Stimulated activated naive CD8-positive, alpha-beta T cell treated with anti-CD3 and anti-CD28 coated beads, Interleukin-15, Interleukin-2, amounts not matched to agents 100 ng/mL and 50 ng/mL, for 24 hours (primary cell): ENCODE data around the gene TIGAR.

ENCODE experiments used
- H3K27ac Mint-ChIP-seq: one replicate; pipeline ENCODE4 v1.8.0; 2021; ENCODE audit warnings: mild to moderate bottlenecking, mixed read lengths
- H3K27me3 Mint-ChIP-seq: one replicate; pipeline ENCODE4 v1.8.0; 2021; ENCODE audit warnings: mixed read lengths
- H3K36me3 Mint-ChIP-seq: one replicate; pipeline ENCODE4 v1.8.0; 2021; ENCODE audit warnings: low read depth, mixed read lengths
- H3K4me1 Mint-ChIP-seq: one replicate; pipeline ENCODE4 v1.8.0; 2021; ENCODE audit warnings: low read depth, mixed read lengths
- H3K4me3 Mint-ChIP-seq: one replicate; pipeline ENCODE4 v1.8.0; 2021; ENCODE audit warnings: mild to moderate bottlenecking, mixed read lengths
- H3K9me3 Mint-ChIP-seq: one replicate; pipeline ENCODE4 v1.8.0; 2021; ENCODE audit warnings: mixed read lengths

TIGAR gene

DNA sequence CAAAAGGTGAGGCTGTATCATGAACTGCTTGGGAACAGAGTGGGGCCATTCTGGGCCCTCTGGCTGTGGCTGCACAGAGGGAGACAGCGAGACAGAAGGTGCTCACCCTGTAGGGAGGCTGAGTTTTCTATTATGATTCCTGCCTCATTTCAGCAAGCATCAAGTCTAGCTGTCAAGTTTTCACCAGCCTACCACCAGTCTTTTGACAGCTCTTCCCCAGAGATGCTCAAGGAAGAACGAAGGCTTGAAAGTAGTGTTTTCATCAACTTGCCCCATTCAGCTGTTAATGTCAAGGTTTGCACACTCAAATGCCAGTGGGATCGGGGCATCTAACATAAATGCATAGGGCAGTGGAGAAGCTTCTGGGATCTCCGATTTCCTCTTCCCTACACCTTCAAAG is 48.5 kb downstream of the TIGAR start:
- H3K4me1 Mint-ChIP-seq = no peaks in the 10 kb centered on the region
- H3K9me3 Mint-ChIP-seq = no peaks in the 10 kb centered on the region
- no peaks in the 10 kb centered on the region for H3K36me3 Mint-ChIP-seq
- peaks cover 24% of the 10 kb centered on the region for H3K27me3 Mint-ChIP-seq
- no peak overlapping the region for H3K27ac Mint-ChIP-seq
- no peak overlapping the region for H3K4me3 Mint-ChIP-seq

DNA sequence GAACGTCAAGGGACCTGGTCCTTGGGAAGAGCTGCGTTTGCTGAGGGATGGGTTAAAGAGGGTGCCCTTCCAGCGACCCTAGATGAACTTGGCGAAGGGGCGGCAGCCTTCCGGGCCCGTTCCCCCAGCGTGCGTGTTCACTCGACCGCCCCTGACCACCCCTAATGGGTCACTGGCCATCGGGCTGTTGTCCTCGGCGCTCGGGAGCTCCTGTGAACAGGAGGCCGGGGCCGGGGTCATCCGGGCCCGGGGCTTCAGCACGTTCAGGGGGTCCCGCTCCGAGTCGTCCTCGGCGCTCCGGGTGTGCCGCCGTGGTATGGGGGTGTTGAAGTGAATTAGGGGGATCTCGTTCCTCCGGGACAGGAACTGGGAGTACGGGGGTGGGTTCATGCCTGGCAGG is 49.3 kb downstream of the TIGAR start:
- H3K4me3 Mint-ChIP-seq = no peak overlapping the region
- no peak overlapping the region for H3K27ac Mint-ChIP-seq
- H3K36me3 Mint-ChIP-seq = no peaks in the 10 kb centered on the region
- H3K27me3 Mint-ChIP-seq = peaks cover 18% of the 10 kb centered on the region
- no peaks in the 10 kb centered on the region for H3K9me3 Mint-ChIP-seq
- H3K4me1 Mint-ChIP-seq = no peaks in the 10 kb centered on the region

DNA sequence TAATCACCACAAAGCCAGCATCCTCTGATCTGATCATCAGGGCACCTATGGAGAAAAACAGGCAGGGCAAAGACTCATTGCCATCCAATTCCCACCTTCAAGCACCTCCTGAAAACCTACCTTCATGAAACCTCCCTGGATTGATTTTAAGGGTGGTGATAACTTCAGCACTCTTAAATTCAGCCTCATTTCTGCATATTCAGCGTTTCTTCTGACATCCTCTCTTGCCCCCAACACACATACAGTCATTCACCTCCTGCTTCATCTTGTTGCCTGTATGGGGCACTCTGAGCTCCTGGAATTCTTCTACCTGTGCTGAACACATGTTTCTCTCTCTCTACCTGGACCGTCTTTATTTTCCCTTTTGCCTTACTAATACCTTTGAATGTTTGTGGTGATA is 51.6 kb downstream of the TIGAR start:
- Mint-ChIP-seq H3K4me3 (no peak overlapping the region), H3K9me3 (no peaks in the 10 kb centered on the region), H3K27ac (no peak overlapping the region), H3K4me1 (no peaks in the 10 kb centered on the region), H3K27me3 (peaks cover 6% of the 10 kb centered on the region), H3K36me3 (no peaks in the 10 kb centered on the region)

DNA sequence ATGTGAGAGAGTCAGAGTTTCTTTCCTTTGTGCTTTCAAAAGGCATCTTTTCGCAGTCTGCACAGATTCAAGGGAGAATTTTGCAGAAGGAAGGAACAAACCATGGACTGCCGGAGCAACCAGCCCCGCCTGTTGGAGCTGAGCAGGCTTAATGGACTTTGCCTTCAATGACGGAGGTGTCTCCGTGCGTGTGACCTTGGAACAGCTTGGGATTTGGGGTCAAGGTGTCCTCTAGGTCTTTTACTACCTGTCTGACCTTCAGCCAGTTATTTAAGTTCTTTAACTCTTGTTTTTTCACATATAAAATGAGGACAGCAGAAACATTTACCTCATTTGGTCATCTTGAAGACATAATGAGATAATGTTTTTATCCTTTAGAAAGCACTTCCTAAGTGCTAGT is 54.4 kb downstream of the TIGAR start:
- H3K4me3 Mint-ChIP-seq = no peak overlapping the region
- H3K4me1 Mint-ChIP-seq = no peaks in the 10 kb centered on the region
- no peaks in the 10 kb centered on the region for H3K9me3 Mint-ChIP-seq
- H3K36me3 Mint-ChIP-seq = no peaks in the 10 kb centered on the region
- H3K27ac Mint-ChIP-seq = no peak overlapping the region
- peaks cover 12% of the 10 kb centered on the region for H3K27me3 Mint-ChIP-seq

DNA sequence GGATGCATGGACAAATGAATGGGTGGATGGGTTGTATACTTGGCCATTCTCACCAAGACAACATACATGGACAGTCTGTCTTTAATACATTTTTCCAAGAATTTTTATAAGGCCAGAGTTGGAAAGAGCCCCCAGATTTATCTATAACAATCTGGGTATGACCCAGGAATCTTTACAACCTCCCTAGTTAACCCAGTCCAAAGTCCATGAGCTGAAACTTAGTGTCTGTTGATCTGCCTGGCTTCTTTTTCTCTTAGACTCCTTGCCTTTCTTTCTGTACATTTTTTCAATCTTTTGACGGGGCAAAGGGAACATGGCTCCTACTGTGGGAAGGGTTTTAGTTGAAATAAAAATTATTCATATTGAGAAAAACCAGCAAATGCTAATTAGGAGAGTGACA is 57.8 kb downstream of the TIGAR start:
- Mint-ChIP-seq H3K27ac (no peak overlapping the region), H3K9me3 (no peaks in the 10 kb centered on the region), H3K4me3 (no peak overlapping the region), H3K36me3 (no peaks in the 10 kb centered on the region), H3K4me1 (no peaks in the 10 kb centered on the region), H3K27me3 (peaks cover 6% of the 10 kb centered on the region)

DNA sequence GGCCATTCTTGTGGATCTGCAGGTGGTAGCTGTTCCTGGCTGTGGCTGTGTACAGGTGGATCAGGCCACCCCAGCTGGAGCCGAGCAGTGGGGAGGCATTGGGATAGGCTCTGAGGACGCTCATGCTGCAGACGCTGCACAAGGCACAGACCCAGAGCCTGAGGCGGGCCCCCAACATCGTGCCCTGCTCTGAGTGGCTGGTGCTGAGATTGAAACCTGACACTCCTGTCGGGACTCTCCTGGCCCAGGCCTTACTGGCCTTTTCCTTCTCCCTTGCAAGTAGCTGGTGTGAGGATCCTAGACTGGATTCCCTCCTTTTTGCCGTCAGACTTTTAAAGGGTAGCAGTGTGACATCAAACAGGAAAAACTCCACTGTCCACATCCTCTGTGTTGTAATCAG is 58.4 kb downstream of the TIGAR start, which contains the start of gene FGF23:
TSS of gene FGF23 (minus strand) at position 308 of the 400 bp plus-strand sequence. CDS start at position 178, 130 bp downstream.
- Mint-ChIP-seq H3K36me3 (no peaks in the 10 kb centered on the region), H3K4me1 (no peaks in the 10 kb centered on the region), H3K27ac (no peak within 1 kb of the TSS), H3K9me3 (no peaks in the 10 kb centered on the region), H3K27me3 (peaks cover 6% of the 10 kb centered on the region), H3K4me3 (no peak within 1 kb of the TSS)

DNA sequence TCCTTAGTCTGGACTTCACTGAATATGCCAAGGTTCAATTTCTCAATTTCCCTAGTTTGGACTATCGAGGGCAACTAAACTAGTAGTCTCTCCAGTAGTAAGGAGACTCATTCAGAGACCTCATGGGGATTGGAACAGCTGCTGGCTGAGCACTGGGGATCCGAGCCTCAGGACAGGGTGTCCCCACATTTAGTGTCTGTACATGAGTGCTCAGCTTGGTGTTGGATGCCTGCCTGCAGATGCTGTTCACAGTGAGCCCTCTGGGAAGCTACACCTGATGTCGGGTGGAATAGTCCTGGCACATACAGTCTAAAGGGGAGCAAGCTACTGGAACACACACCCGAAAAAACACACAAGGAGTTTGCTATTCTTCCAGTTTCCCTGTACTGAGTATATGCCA is 59.3 kb downstream of the TIGAR start:
- Mint-ChIP-seq H3K4me3 (no peak overlapping the region), H3K9me3 (no peaks in the 10 kb centered on the region), H3K36me3 (no peaks in the 10 kb centered on the region), H3K27me3 (peaks cover 6% of the 10 kb centered on the region), H3K4me1 (no peaks in the 10 kb centered on the region), H3K27ac (no peak overlapping the region)

DNA sequence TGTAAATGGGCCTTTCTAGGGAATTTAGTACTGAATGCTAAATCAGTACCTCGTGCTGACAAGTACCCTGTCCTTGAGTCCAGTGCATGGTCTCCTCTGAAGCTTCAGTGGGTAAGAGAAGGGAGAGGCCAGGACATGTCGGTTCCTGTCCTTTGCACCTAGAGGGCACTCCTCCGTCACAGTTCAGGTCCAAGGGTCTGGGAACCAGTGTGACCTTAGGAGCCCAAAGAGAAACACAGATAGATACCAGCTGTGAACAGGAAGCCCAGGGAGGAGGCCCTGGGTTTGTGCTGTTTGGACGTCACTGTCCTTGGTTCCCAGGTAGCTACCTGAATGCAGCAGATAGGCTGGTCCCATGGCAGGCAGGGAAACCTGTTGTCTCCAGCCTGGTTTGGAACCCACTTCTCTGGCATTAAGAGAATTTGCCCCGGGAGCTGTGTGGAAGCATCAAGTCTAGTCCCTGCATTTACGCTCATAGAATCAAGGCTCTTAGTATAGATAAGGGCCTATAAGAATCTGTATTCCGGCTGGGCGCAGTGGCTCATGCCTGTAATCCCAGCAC is 62.4 kb downstream of the TIGAR start:
- no peaks in the 10 kb centered on the region for H3K9me3 Mint-ChIP-seq
- H3K4me3 Mint-ChIP-seq = no peak overlapping the region
- H3K27ac Mint-ChIP-seq = no peak overlapping the region
- H3K27me3 Mint-ChIP-seq = peaks cover 6% of the 10 kb centered on the region
- no peaks in the 10 kb centered on the region for H3K36me3 Mint-ChIP-seq
- no peaks in the 10 kb centered on the region for H3K4me1 Mint-ChIP-seq

DNA sequence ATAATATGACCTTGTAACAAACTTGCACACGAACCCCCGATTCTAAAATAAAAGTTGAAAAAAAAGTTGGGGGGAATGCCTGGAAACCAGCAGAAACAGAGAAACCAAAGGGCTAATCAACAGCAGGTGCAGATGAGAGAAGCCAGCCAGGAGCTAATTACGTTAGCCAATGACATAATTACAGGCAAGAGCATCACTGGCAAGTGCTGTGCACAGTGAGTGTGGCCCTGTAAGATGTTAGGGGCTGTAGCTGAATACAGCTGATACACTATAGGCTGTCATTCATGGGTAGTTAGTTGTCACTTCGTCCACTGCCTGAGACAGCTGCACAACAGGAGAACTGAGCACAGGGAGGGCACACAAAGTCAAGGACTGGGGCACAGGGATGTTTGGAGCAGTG is 65.8 kb downstream of the TIGAR start:
- Mint-ChIP-seq H3K27me3 (peaks cover 4% of the 10 kb centered on the region), H3K9me3 (no peaks in the 10 kb centered on the region), H3K36me3 (no peaks in the 10 kb centered on the region), H3K4me3 (no peak overlapping the region), H3K4me1 (no peaks in the 10 kb centered on the region), H3K27ac (no peak overlapping the region)

DNA sequence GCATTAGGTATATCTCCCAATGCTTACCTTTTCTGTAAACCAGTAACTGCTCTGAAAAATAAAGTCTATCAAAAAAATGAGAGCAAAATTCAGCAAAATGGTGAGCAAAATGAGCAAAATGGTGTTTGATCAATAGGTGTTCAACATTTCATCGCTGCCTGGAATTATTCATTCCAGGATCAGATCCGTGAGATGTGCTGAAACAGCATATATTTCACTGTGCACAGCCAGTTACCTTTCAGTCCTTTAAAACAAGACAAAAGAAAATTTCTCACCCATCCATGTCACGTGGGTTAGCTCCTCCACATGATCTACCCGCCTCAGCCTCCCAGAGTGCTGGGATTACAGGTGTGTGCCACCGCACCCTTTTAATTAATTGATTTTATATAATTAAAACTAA is 66.6 kb downstream of the TIGAR start:
- Mint-ChIP-seq H3K4me3 (no peak overlapping the region), H3K36me3 (no peaks in the 10 kb centered on the region), H3K27ac (no peak overlapping the region), H3K9me3 (no peaks in the 10 kb centered on the region), H3K4me1 (peaks cover 2% of the 10 kb centered on the region), H3K27me3 (peaks cover 4% of the 10 kb centered on the region)

DNA sequence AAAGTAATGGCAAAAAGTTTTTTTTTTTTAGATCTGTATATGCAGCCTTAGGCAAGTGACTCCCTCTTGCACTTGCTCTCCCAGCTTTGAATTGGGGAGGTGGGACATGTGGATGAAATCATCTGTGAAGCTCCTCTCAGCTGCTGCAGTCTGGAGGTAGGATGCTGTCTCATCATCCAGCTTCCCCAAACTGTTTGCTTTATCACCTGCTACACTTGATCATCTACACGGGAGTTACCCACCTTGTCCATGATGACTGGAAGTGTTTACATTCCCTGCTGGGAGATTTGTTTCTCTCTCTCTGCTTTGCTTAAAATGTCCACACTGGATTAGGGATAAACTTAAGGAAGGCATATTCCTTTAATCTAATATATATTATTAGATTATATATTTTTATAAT is 67.0 kb downstream of the TIGAR start:
- peaks cover 7% of the 10 kb centered on the region for H3K27me3 Mint-ChIP-seq

DNA sequence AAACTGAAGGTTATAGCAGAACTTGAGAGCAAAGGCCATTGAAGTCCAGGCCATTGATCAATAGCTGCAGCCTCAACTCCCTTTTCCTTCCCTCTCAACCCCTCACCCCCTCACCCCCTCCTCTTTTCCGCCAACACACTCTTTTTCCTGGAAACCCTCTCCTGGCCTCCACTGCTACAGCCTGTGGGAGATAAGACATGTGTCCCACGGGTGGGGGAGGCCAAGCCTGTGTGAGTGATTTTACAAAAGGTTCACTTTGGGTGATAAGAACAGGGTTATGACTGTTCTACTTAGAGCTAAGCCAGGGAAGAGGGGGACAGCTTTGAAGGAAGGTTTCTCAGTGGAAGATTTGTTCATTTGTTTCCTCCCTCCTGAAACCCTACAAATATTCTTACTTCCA is 67.6 kb downstream of the TIGAR start:
- Mint-ChIP-seq H3K36me3 (no peaks in the 10 kb centered on the region), H3K27me3 (peaks cover 10% of the 10 kb centered on the region), H3K9me3 (no peaks in the 10 kb centered on the region), H3K4me3 (no peak overlapping the region), H3K4me1 (peaks cover 6% of the 10 kb centered on the region), H3K27ac (no peak overlapping the region)

More for the DNA sequence above, 67.0 kb downstream of the TIGAR start:
- H3K4me1 Mint-ChIP-seq = peaks cover 6% of the 10 kb centered on the region
- no peaks in the 10 kb centered on the region for H3K36me3 Mint-ChIP-seq
- no peaks in the 10 kb centered on the region for H3K9me3 Mint-ChIP-seq
- no peak overlapping the region for H3K4me3 Mint-ChIP-seq
- no peak overlapping the region for H3K27ac Mint-ChIP-seq

DNA sequence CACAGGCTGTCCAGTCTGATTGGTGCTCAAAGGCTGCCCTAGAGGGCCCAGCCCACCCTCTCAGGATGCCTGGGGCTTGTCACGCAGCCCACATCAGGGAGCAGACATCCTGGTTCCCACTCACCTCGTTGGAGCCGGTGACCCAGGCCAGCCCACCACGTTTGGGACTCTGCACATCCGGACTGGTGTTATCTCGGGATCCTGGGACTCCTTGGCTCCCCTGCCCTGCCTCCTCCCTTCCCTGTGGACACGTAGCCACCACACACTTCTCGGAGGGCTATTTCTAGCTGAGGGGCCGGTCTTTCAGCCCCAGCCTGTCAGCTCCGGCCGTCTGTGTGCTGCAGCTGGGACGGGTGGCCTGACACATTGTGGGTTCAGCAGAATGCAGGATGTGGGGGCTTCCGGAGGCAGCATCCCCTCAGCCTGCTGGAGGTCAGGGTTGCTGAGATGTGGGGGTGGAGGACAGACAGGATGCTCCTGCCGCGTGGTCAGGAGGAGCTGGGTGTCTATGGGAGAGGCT is 71.3 kb downstream of the TIGAR start:
- Mint-ChIP-seq H3K4me1 (peaks cover 6% of the 10 kb centered on the region), H3K27ac (no peak overlapping the region), H3K9me3 (no peaks in the 10 kb centered on the region), H3K36me3 (no peaks in the 10 kb centered on the region), H3K4me3 (no peak overlapping the region), H3K27me3 (peaks cover 28% of the 10 kb centered on the region)

DNA sequence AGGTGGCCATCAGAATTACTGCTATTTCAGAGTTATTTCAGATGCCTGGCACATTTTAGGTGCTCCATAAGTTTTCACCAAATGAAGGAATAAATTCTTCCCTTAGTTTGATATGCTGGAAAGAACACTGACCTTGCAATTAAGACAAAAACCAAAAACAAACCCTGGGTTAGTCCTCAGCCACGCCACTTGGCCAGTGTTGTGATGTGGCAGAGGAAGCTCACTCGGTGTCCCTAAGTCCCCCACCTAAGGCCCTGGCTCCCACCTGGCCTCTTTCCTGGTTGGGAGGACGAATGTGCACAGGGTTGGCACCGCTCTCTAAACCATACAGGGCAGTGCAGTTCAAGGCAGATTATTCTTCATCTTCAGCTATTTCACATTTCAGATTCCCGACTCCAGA is 72.2 kb downstream of the TIGAR start:
- Mint-ChIP-seq H3K4me3 (no peak overlapping the region), H3K9me3 (no peaks in the 10 kb centered on the region), H3K4me1 (peaks cover 6% of the 10 kb centered on the region), H3K36me3 (no peaks in the 10 kb centered on the region), H3K27me3 (peaks cover 28% of the 10 kb centered on the region), H3K27ac (no peak overlapping the region)

DNA sequence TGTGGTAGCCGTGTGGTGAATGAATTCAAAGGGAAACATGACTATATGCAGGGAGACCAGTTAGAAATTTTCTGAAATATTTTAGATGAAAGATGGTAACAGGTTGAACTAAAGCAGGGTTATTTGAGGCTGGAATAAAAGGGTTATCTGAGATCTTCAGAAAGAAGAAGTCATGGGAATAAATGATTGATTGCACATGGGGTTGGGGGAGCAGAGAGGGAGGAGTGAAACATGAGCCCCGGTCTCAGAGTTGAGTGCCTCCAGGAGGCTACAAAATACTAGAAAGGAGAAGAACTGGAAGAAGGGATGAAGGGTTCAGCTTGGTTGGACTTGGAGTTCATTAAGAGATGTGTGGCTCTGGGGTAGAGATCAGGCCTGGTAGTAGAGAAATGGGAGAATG is 74.8 kb downstream of the TIGAR start:
- no peak overlapping the region for H3K27ac Mint-ChIP-seq
- H3K4me3 Mint-ChIP-seq = no peak overlapping the region

DNA sequence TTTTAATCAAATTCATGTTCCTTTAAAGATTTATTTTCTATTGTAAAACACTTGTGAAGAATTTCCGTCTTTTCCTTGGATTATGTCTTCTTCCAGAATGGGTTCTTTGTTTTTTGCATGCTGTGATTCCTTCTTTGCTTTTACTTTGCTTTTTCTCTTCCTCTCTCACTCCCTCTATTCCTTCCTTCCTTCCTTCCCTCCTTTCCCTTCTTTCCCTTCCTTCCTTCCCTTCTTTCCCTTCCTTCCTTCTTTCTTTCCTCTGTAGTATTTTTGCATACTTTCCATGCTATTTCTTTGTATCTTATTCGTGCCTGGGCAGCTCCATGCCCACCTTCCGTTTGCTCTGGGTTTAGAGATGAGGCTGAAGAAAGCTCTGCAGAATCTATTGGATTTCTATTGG is 80.1 kb downstream of the TIGAR start:
- no peaks in the 10 kb centered on the region for H3K9me3 Mint-ChIP-seq

More for the DNA sequence above, 74.8 kb downstream of the TIGAR start:
- Mint-ChIP-seq H3K36me3 (no peaks in the 10 kb centered on the region), H3K4me1 (peaks cover 6% of the 10 kb centered on the region), H3K27me3 (peaks cover 30% of the 10 kb centered on the region), H3K9me3 (no peaks in the 10 kb centered on the region)

More for the DNA sequence above, 80.1 kb downstream of the TIGAR start:
- Mint-ChIP-seq H3K4me3 (no peak overlapping the region), H3K4me1 (no peaks in the 10 kb centered on the region), H3K27ac (no peak overlapping the region), H3K27me3 (peaks cover 15% of the 10 kb centered on the region), H3K36me3 (no peaks in the 10 kb centered on the region)
